ENCODE data around the gene UBE2Q1. TPM values are rescaled to one million over a fixed set of nuclear protein-coding genes. Genes with fewer than 3 reads are reported as not detected.

UBE2Q1 gene
- total RNA-seq, 4 donors from 2014 or later = 21.8 to 159 (median 30.6) TPM

DNA sequence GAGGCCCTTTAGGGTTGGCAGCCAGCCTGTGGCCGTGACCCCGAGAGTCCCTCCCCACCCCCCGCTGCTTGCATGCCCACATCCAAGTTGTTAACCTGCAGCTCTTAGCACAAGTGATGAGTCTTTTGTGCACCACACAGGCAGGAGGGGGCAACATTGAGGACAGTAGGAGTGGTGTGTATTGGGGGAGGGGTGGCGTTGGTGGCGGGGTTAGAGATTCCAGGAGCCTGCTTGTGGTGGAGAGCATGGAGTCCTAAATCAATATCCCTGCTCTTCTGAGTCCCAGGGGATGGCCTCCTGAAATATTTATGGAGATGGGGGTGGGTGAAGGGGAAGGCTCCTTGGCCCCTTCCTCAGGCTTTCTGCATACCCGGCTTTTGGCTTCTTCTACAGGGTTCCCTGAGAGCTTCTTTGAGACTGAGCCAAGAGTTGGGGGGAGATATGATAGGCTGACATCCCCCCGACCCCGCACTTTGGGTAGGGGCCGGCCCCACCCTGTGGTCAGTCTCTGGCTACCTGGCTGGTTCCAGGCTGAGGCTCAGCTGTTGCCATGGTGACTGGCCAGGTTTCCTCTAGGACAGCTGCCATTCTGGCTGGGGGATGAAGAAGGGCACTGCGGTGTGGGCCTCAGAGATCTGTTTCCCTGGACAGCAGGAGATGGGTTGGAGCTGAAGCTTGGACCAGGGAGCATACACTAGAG, 14.2 kb upstream of the UBE2Q1 start:
- peaks cover 0 to 8% (median 3%) of the 10 kb centered on the region in 4 donors for H3K4me1 ChIP-seq
- TF ChIP-seq, protein P1, sequence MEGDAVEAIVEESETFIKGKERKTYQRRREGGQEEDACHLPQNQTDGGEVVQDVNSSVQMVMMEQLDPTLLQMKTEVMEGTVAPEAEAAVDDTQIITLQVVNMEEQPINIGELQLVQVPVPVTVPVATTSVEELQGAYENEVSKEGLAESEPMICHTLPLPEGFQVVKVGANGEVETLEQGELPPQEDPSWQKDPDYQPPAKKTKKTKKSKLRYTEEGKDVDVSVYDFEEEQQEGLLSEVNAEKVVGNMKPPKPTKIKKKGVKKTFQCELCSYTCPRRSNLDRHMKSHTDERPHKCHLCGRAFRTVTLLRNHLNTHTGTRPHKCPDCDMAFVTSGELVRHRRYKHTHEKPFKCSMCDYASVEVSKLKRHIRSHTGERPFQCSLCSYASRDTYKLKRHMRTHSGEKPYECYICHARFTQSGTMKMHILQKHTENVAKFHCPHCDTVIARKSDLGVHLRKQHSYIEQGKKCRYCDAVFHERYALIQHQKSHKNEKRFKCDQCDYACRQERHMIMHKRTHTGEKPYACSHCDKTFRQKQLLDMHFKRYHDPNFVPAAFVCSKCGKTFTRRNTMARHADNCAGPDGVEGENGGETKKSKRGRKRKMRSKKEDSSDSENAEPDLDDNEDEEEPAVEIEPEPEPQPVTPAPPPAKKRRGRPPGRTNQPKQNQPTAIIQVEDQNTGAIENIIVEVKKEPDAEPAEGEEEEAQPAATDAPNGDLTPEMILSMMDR (IDR thresholded peaks at IDR 0.05) = no peak
- no peak for TF ChIP-seq POLR2A (IDR thresholded peaks at IDR 0.05)
- no peaks in the 10 kb centered on the region for H3K27me3 ChIP-seq
- no peaks in the 10 kb centered on the region for H3K9me3 ChIP-seq
- no peak overlapping the region for H3K4me3 ChIP-seq
- H3K27ac ChIP-seq = no peak overlapping the region
- no peak for DNase-seq
- H3K36me3 ChIP-seq = no peaks in the 10 kb centered on the region

DNA sequence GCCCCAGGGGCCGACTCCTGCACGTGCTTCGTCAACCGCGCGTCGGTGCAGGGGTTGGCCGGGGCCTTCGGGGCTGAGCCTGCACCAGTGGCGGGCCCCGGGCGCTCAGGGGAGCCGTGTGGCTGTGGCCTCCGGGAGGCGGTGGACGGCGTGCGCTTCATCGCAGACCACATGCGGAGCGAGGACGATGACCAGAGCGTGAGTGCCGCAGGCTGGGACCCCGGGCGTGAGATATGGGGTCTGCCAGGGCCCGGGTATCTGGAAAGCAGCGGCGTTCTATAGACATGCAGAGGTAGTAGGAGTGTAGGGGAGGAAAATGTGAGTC, 13.5 kb upstream of the UBE2Q1 start:
- Histone ChIP-seq H3K27me3 (no peaks in the 10 kb centered on the region), H3K27ac (no peak overlapping the region), H3K36me3 (no peaks in the 10 kb centered on the region), H3K9me3 (no peaks in the 10 kb centered on the region), H3K4me1 (peaks cover 0 to 8% (median 3%) of the 10 kb centered on the region in 4 donors), H3K4me3 (no peak overlapping the region)
- TF ChIP-seq POLR2A (IDR thresholded peaks at IDR 0.05) = no peak
- TF ChIP-seq, protein P1 (IDR thresholded peaks at IDR 0.05) = no peak
- no peak for DNase-seq

DNA sequence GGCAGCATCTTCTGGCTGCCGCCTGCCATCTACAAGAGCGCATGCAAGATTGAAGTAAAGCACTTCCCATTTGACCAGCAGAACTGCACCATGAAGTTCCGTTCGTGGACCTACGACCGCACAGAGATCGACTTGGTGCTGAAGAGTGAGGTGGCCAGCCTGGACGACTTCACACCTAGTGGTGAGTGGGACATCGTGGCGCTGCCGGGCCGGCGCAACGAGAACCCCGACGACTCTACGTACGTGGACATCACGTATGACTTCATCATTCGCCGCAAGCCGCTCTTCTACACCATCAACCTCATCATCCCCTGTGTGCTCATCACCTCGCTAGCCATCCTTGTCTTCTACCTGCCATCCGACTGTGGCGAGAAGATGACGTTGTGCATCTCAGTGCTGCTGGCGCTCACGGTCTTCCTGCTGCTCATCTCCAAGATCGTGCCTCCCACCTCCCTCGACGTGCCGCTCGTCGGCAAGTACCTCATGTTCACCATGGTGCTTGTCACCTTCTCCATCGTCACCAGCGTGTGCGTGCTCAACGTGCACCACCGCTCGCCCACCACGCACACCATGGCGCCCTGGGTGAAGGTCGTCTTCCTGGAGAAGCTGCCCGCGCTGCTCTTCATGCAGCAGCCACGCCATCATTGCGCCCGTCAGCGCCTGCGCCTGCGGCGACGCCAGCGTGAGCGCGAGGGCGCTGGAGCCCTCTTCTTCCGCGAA, 12.9 kb upstream of the UBE2Q1 start:
- no peak for DNase-seq
- Histone ChIP-seq H3K9me3 (no peaks in the 10 kb centered on the region), H3K27ac (no peak overlapping the region), H3K4me1 (peaks cover 0 to 8% (median 3%) of the 10 kb centered on the region in 4 donors), H3K4me3 (no peak overlapping the region), H3K36me3 (no peaks in the 10 kb centered on the region), H3K27me3 (no peaks in the 10 kb centered on the region)
- TF ChIP-seq, protein P1 (IDR thresholded peaks at IDR 0.05) = no peak
- no peak for TF ChIP-seq POLR2A (IDR thresholded peaks at IDR 0.05)

DNA sequence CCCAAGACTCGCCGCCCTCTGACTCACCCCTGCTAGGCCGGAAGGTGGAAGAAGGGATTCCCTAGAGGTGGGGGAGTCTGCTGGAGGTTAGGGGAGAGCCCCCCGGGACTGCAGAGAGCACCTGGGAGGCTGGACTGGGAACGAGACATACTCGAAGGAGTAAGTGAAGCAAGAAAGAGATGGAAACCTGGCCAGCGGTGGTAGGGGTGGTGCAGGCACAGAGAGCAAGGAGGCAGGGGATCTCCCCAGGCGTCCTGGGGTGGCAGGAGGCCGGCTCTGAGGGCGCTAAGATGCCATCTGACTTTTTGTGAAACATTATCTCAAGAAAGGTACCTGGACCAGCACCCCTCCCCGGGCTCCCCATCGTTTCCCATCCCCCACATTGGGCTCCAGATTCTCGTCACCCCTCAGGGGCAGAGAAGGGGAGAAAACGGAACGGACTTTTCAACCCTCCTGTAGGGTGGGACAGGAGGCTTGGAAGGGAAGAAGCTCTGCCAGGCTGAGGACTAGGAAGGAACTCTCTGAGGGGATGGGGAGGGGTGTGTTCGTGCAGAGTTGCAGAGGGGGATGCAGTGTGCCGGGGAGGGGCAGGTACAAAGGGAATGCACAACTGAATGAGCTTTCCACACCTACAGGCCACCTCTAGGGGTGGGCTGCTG, 9.8 kb upstream of the UBE2Q1 start:
- Histone ChIP-seq H3K4me1 (peaks cover 0 to 8% (median 3%) of the 10 kb centered on the region in 4 donors), H3K4me3 (peak overlapping the region in 3 of 4 donors; percentile 9 to 27 (median 16)), H3K27ac (no peak overlapping the region), H3K36me3 (no peaks in the 10 kb centered on the region), H3K27me3 (no peaks in the 10 kb centered on the region), H3K9me3 (no peaks in the 10 kb centered on the region)
- TF ChIP-seq, protein P1 (IDR thresholded peaks at IDR 0.05) = no peak
- TF ChIP-seq POLR2A (IDR thresholded peaks at IDR 0.05) = no peak
- DNase-seq = no peak

DNA sequence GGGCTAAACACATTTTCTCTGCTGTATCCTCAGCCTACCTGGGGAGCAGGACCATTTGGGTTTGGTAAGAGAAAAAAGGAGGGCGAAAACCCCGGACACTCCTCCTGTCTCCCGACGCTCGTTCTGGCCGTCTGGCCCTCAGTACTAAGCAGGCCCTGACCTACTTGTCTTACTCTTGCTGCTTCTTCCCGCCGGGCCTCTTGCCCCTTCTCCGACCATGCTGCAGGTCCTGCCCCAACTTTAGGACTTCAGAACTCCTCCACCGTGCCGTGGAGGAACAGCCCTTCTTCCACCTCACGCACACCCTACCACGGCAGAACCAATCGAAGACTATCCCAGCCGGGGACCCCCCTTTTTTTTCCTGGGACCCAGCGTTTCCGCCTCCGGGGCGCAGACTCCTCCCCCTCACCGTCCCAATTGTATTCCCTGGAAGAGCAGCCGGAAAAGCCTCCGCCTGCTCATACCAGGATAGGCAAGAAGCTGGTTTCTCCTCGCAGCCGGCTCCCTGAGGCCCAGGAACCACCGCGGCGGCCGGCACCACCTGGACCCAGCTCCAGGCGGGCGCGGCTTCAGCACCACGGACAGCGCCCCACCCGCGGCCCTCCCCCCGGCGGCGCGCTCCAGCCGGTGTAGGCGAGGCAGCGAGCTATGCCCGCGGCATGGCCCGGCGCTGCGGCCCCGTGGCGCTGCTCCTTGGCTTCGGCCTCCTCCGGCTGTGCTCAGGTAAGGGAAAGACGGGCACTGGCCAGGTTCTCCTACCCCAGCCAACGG, 9.1 kb upstream of the UBE2Q1 start, which contains the start of gene CHRNB2:
Gene CHRNB2, plus strand, starts transcription at position 393 of the 771 bp plus-strand sequence. Its CDS starts 267 bp downstream, at position 660.
- Histone ChIP-seq H3K9me3 (no peaks in the 10 kb centered on the region), H3K4me3 (peak within 1 kb of the TSS in 3 of 4 donors; percentile 9 to 27 (median 16)), H3K27ac (no peak within 1 kb of the TSS), H3K4me1 (peaks cover 0 to 8% (median 3%) of the 10 kb centered on the region in 4 donors), H3K36me3 (no peaks in the 10 kb centered on the region), H3K27me3 (no peaks in the 10 kb centered on the region)
- TF ChIP-seq, protein P1 (IDR thresholded peaks at IDR 0.05) = peak in 1 of 6 experiments; percentile 42
- TF ChIP-seq POLR2A (IDR thresholded peaks at IDR 0.05) = no peak
- peak; percentile 36 to 79 (median 79) for DNase-seq
